ENCODE results near the gene SBF2.

SBF2 gene

DNA sequence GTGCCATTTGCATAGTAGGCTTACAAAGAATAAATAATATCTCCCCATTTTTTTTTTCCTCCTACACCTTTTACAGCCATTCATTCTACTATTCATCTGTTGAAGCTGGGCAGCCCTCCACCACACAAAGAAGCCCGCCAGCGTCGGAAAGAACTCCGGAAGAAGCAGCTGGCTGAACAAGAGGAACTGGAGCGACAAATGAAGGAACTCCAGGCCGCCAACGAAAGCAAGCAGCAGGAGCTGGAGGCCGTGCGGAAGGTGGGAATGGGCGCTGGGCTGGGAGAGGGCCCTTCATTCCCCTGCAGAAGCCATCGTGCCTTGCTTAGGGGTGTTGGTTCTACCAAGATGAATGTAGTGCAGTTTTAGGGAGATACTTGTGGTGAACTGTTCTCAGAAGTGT, 561.6 kb downstream of the SBF2 start:
- DNase-seq, result no peak

DNA sequence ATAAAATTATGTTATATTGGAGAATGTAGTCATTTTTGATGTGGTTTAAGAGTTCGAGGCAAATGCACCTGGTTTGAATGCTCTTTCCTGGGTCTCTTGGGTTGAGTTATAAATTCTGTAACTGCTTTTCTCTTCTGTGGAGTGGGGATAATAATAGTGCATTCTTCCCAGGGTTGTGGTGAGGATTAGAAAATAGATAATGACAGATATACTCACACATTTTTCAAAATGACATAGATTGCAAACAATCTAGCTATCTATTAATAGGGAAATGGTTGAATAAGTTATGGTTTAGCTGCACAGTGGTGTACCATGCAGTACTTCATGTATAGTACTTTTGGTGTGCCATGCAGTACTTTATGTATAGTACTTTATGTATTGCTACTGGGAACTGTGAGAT, 562.8 kb downstream of the SBF2 start:
- DNase-seq, result no peak

Measured in stimulated activated CD4-positive, alpha-beta T cell treated with anti-CD3 and anti-CD28 coated beads, Interleukin-2, amount 100 ng/mL, for 24 hours (primary cell).